Smooth muscle cell (in vitro differentiated cells): ENCODE measurements around the gene CCRL2. TPM values are rescaled to one million over a fixed set of nuclear protein-coding genes. Genes with fewer than 3 reads are reported as not detected.

ENCODE experiments used
- DNase-seq: peaks from one replicate; lab custom pipeline; 2025; ENCODE audit not compliant: unreplicated experiment; lab: John Stamatoyannopoulos, UW
- H2AFZ ChIP-seq: fragments of 200-600 bp; sonication (generic); 2 replicates; pipeline ENCODE4 v1.6.0; 2016; ENCODE audit warnings: antibody characterized with exemption, low read depth, mild to moderate bottlenecking
- H3F3A ChIP-seq: fragments of 200-600 bp; sonication (generic); 2 replicates; pipeline ENCODE4 v1.6.0; 2017; ENCODE audit warnings: antibody characterized with exemption, low read depth
- H3K27ac ChIP-seq: fragments of 200-600 bp; sonication (generic); 2 replicates; pipeline ENCODE4 v1.5.1; 2016; ENCODE audit warnings: low read depth, mild to moderate bottlenecking
- H3K27me3 ChIP-seq: fragments of 200-600 bp; sonication (generic); 2 replicates; pipeline ENCODE4 v1.6.1; 2016; ENCODE audit warnings: low read depth, mild to moderate bottlenecking
- H3K36me3 ChIP-seq: fragments of 200-600 bp; sonication (generic); 2 replicates; pipeline ENCODE4 v1.5.1; 2016; ENCODE audit warnings: low read depth
- H3K4me1 ChIP-seq: fragments of 200-600 bp; sonication (generic); 2 replicates; pipeline ENCODE4 v1.5.1; 2016; ENCODE audit warnings: low read depth
- H3K4me2 ChIP-seq: fragments of 200-600 bp; sonication (generic); 2 replicates; pipeline ENCODE4 v1.6.0; 2016; ENCODE audit warnings: mild to moderate bottlenecking
- H3K4me3 ChIP-seq: fragments of 200-600 bp; sonication (generic); 2 replicates; pipeline ENCODE4 v1.5.1; 2016; ENCODE audit warnings: mild to moderate bottlenecking
- H3K79me2 ChIP-seq: fragments of 200-600 bp; sonication (generic); 2 replicates; pipeline ENCODE4 v1.6.0; 2016; ENCODE audit warnings: low read depth, mild to moderate bottlenecking
- H3K9ac ChIP-seq: fragments of 200-600 bp; sonication (generic); 2 replicates; pipeline ENCODE4 v1.6.0; 2016; ENCODE audit warnings: low read depth
- H3K9me3 ChIP-seq: fragments of 200-600 bp; sonication (generic); replicated peaks from 2 replicates; pipeline ENCODE4 v1.5.1; 2016; ENCODE audit warnings: low read depth
- H4K20me1 ChIP-seq: fragments of 200-600 bp; sonication (generic); 2 replicates; pipeline ENCODE4 v1.6.0; 2016; ENCODE audit warnings: low read depth
- CTCF ChIP-seq: fragments of 200-600 bp; sonication (generic); IDR thresholded peaks from 2 replicates; pipeline ENCODE4 v1.5.1; 2017; ENCODE audit warnings: borderline replicate concordance, mild to moderate bottlenecking, antibody characterized with exemption; ENCODE audit not compliant: insufficient read depth, poor library complexity, severe bottlenecking
- WGBS: methylation state at CpG from one replicate; pipeline ENCODE4 v1.1.7; 2016; ENCODE audit warnings: low lambda C conversion rate; 5-methylcytosine and 5-hydroxymethylcytosine counted together
- polyA plus RNA-seq: library from polyadenylated mRNA; unstranded; fragments of >200 nt; fragmentation: Nextera tagmentation; extraction: Ambion mirVana; gene quantifications from 2 replicates; pipeline ENCODE4 v1.2.1, GENCODE V29; 2016
- total RNA-seq: library from RNA; depleted of rRNA; stranded (reverse); fragments of >200 nt; gene quantifications from 2 replicates; pipeline ENCODE4 v1.2.3, GENCODE V29; 2014

Gene CCRL2
- total and polyA plus RNA-seq, 2 experiments from 2014 or later = not detected

- 80% methylated on average over 11 of the region's 11 CpGs for WGBS
Observed at GRCh38 chr3:46405301-46406019, 1.6 kb upstream of the CCRL2 start.

GRCh38 chr3:46406443-46406787, 644 bp upstream of the CCRL2 start:
- TF ChIP-seq CTCF = no peak

More at GRCh38 chr3:46405301-46406019, 1.6 kb upstream of the CCRL2 start:
- no peaks in the 10 kb centered on the region for H3K36me3 ChIP-seq
- H3K9ac ChIP-seq = no peak overlapping the region
- TF ChIP-seq CTCF = no peak
- H3K4me1 ChIP-seq = no peaks in the 10 kb centered on the region
- H3K4me2 ChIP-seq = no peak overlapping the region
- no peak overlapping the region for H3K27ac ChIP-seq
- H3K79me2 ChIP-seq = no peaks in the 10 kb centered on the region
- H3K4me3 ChIP-seq = no peak overlapping the region
- no peak for DNase-seq
- no peaks in the 10 kb centered on the region for H3K9me3 ChIP-seq
- H3F3A ChIP-seq = peaks cover 3% of the 10 kb centered on the region
- H2AFZ ChIP-seq = no peak overlapping the region
- H3K27me3 ChIP-seq = peaks cover 91% of the 10 kb centered on the region
- H4K20me1 ChIP-seq = no peaks in the 10 kb centered on the region

GRCh38 chr3:46407970-46408369, 911 bp downstream of the CCRL2 start:
- Histone ChIP-seq H3K36me3 (no peaks in the 10 kb centered on the region), H3K9me3 (no peaks in the 10 kb centered on the region), H3K4me1 (no peaks in the 10 kb centered on the region), H3K79me2 (no peaks in the 10 kb centered on the region), H3F3A (no peaks in the 10 kb centered on the region), H4K20me1 (no peaks in the 10 kb centered on the region), H3K27ac (no peak overlapping the region), H2AFZ (no peak overlapping the region), H3K4me2 (no peak overlapping the region), H3K27me3 (peaks cover 95% of the 10 kb centered on the region), H3K4me3 (no peak overlapping the region), H3K9ac (no peak overlapping the region)
- no peak for TF ChIP-seq CTCF
- no peak for DNase-seq
- 92% methylated on average over 7 of the region's 7 CpGs for WGBS

More at GRCh38 chr3:46406443-46406787, 644 bp upstream of the CCRL2 start:
- H3F3A ChIP-seq = no peaks in the 10 kb centered on the region
- H3K79me2 ChIP-seq = no peaks in the 10 kb centered on the region
- peaks cover 94% of the 10 kb centered on the region for H3K27me3 ChIP-seq
- H3K9ac ChIP-seq = no peak overlapping the region
- H2AFZ ChIP-seq = no peak overlapping the region
- no peak overlapping the region for H3K4me2 ChIP-seq
- H3K4me1 ChIP-seq = no peaks in the 10 kb centered on the region
- H4K20me1 ChIP-seq = no peaks in the 10 kb centered on the region
- DNase-seq = no peak
- no peaks in the 10 kb centered on the region for H3K36me3 ChIP-seq
- WGBS = 75% methylated on average over 4 of the region's 4 CpGs
- H3K27ac ChIP-seq = no peak overlapping the region
- H3K9me3 ChIP-seq = no peaks in the 10 kb centered on the region
- H3K4me3 ChIP-seq = no peak overlapping the region

GRCh38 chr3:46408853-46409252, 1.8 kb downstream of the CCRL2 start:
- no peaks in the 10 kb centered on the region for H3K36me3 ChIP-seq
- no peak overlapping the region for H3K9ac ChIP-seq
- H3F3A ChIP-seq = no peaks in the 10 kb centered on the region
- H3K9me3 ChIP-seq = no peaks in the 10 kb centered on the region
- DNase-seq = no peak
- TF ChIP-seq CTCF = no peak
- H3K4me1 ChIP-seq = no peaks in the 10 kb centered on the region
- no peak overlapping the region for H3K4me3 ChIP-seq
- H3K79me2 ChIP-seq = no peaks in the 10 kb centered on the region
- H3K27me3 ChIP-seq = peaks cover 88% of the 10 kb centered on the region
- H3K4me2 ChIP-seq = no peak overlapping the region
- H3K27ac ChIP-seq = no peak overlapping the region
- no peaks in the 10 kb centered on the region for H4K20me1 ChIP-seq
- 92% methylated on average over 7 of the region's 7 CpGs for WGBS
- H2AFZ ChIP-seq = no peak overlapping the region
